ENCODE data around the gene POLK. TPM values are rescaled to one million over a fixed set of nuclear protein-coding genes. Genes with fewer than 3 reads are reported as not detected.
"Not testable (repeated sequence)": the region's sequence is repeated elsewhere in the genome, so short reads cannot be mapped to it uniquely, and the experiment has no call there.

Gene POLK
- total RNA-seq, 2 experiments from 2014 or later = 35.5 to 49.1 TPM

DNA sequence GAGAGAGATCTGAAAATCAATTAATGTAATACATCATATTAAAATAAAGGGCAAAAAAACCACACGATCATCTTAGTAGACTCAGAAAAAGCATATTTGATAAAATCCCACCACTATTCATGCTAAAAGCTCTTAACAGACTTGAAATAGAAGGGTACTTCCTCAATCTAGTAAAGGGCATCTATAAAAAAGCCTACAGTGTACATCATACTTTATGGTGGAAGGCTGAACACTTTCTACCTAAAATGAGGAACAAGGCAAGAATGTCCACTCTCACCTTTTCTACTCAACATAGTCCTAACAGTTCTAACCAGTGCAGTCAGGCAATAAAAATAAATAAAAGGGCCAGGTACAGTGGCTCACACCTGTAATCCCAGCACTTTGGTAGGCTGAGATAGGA lies 38.9 kb downstream of the POLK start:
- Mint-ChIP-seq H3K27me3 (no peaks in the 10 kb centered on the region), H3K9me3 (ENCODE audit: low read depth) (peaks cover 1% of the 10 kb centered on the region), H3K27ac (no peak overlapping the region), H3K4me1 (peaks cover 2% of the 10 kb centered on the region), H3K4me3 (no peak overlapping the region), H3K36me3 (ENCODE audit: low read depth) (peaks cover 46% of the 10 kb centered on the region)
- intact Hi-C loops (cut with DNase I, micrococcal nuclease) = no loop called here
- DNase-seq = no peak
- ATAC-seq = no peak
- ChIA-PET CTCF (no interaction called here), POLR2A (no interaction called here)

GRCh38 chr5:75551471-75551870 lies 39.8 kb downstream of the POLK start:
- H3K27me3 Mint-ChIP-seq = no peaks in the 10 kb centered on the region
- ATAC-seq = no peak
- ChIA-PET POLR2A (no interaction called here), CTCF (interaction anchor here (1.2 kb wide), 1 partner anchor 11 kb away, joined by 4 read pairs; no protein-coding TSS in a partner anchor)
- H3K4me3 Mint-ChIP-seq = no peak overlapping the region
- peaks cover 1% of the 10 kb centered on the region for H3K9me3 Mint-ChIP-seq (ENCODE audit: low read depth)
- peaks cover 52% of the 10 kb centered on the region for H3K36me3 Mint-ChIP-seq (ENCODE audit: low read depth)
- H3K4me1 Mint-ChIP-seq = peaks cover 2% of the 10 kb centered on the region
- no peak for DNase-seq
- H3K27ac Mint-ChIP-seq = no peak overlapping the region
- intact Hi-C loops (cut with DNase I, micrococcal nuclease) = no loop called here

- Mint-ChIP-seq H3K27me3 (no peaks in the 10 kb centered on the region), H3K36me3 (ENCODE audit: low read depth) (peaks cover 63% of the 10 kb centered on the region), H3K27ac (no peak overlapping the region), H3K9me3 (ENCODE audit: low read depth) (peaks cover 8% of the 10 kb centered on the region), H3K4me3 (no peak overlapping the region), H3K4me1 (peaks cover 9% of the 10 kb centered on the region)
- no peak for DNase-seq
- POLR2A ChIA-PET = no interaction called here
- ATAC-seq = no peak
- CTCF ChIA-PET = interaction anchor here (0.5 to 1.2 kb wide), 2 partner anchors 13 to 473 kb away, joined by 4 to 5 read pairs; no protein-coding TSS in a partner anchor
- intact Hi-C loops (cut with DNase I, micrococcal nuclease) = no loop called here
Observed at GRCh38 chr5:75552764-75553163, 41.1 kb downstream of the POLK start.

- CTCF ChIA-PET = interaction anchor here (0.5 kb wide), 1 partner anchor 473 kb away, joined by 5 read pairs; no protein-coding TSS in a partner anchor
- ATAC-seq = no peak
- intact Hi-C loops (cut with DNase I, micrococcal nuclease) = no loop called here
Observed at GRCh38 chr5:75553358-75553757, 41.7 kb downstream of the POLK start.

DNA sequence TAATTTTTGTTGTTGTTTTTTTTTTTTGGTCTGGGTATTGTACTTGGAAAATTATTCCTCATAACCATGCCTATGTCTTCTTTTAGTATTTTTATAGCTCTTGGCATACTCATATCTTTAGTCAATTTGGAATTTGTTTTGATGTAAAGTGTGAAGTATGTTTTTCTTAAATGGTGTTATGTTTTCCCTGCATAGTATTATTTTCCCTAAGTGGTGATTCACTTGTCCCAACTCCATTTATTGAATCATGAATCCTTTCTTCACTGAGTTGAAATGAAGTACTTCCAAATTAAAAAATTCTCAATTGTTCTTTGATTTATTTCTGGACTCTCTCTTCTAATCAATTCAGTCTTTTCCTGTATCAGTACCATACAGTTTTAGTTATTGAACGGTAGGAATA lies 46.5 kb downstream of the POLK start:
- peaks cover 27% of the 10 kb centered on the region for H3K9me3 Mint-ChIP-seq (ENCODE audit: low read depth)
- no peaks in the 10 kb centered on the region for H3K27me3 Mint-ChIP-seq
- H3K36me3 Mint-ChIP-seq (ENCODE audit: low read depth) = peaks cover 74% of the 10 kb centered on the region
- intact Hi-C loops (cut with DNase I, micrococcal nuclease) = no loop called here
- ATAC-seq (no peak), DNase-seq (no peak)
- ChIA-PET POLR2A (interaction anchor here (0.6 kb wide), 1 partner anchor 444 kb away, joined by 3 read pairs; no protein-coding TSS in a partner anchor), CTCF (no interaction called here)
- H3K4me3 Mint-ChIP-seq = no peak overlapping the region
- H3K27ac Mint-ChIP-seq = no peak overlapping the region
- peaks cover 26% of the 10 kb centered on the region for H3K4me1 Mint-ChIP-seq

More at GRCh38 chr5:75553358-75553757, 41.7 kb downstream of the POLK start:
- no peak overlapping the region for H3K27ac Mint-ChIP-seq
- H3K27me3 Mint-ChIP-seq = no peaks in the 10 kb centered on the region
- H3K4me3 Mint-ChIP-seq = no peak overlapping the region
- POLR2A ChIA-PET = no interaction called here
- DNase-seq = no peak
- peaks cover 12% of the 10 kb centered on the region for H3K4me1 Mint-ChIP-seq
- peaks cover 67% of the 10 kb centered on the region for H3K36me3 Mint-ChIP-seq (ENCODE audit: low read depth)
- H3K9me3 Mint-ChIP-seq (ENCODE audit: low read depth) = peaks cover 8% of the 10 kb centered on the region

DNA sequence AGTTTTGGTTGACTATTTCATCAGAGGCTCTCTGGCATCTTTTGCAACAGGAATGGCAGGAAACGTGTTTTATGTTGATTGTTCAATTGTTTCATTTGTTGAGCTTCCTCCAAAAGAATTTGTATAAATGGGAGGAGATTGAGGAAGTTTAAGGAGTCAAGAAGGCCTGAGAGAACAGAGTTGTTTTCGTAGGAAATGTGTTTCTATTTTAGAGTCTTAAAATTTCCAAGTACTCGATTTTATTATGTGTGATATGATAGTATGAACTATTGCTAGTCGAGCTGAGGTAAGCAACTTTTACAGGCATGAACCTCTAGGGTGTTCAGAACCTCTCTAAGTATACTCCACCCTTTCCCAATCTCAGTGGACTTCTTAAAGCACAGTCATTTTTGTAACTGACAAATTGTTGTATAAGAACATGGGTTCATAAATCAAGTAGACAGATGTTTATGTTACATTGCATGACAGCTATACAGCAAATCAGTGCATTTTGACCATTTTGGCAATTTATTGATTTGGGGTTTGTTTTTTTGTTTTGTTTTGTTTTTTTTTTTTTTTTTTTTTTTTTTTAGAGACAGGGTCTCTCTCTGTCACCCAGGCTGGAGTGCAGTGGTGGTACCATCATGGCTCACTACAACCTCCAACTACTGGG lies 47.4 kb downstream of the POLK start:
- CTCF ChIA-PET = no interaction called here
- ATAC-seq (peak; percentile 42), DNase-seq (no peak)
- Mint-ChIP-seq H3K9me3 (ENCODE audit: low read depth) (peaks cover 35% of the 10 kb centered on the region), H3K4me3 (no peak overlapping the region), H3K36me3 (ENCODE audit: low read depth) (peaks cover 74% of the 10 kb centered on the region), H3K4me1 (peaks cover 29% of the 10 kb centered on the region), H3K27me3 (no peaks in the 10 kb centered on the region), H3K27ac (no peak overlapping the region)
- POLR2A ChIA-PET = interaction anchor here (0.6 kb wide), 1 partner anchor 445 kb away, joined by 3 read pairs; no protein-coding TSS in a partner anchor
- intact Hi-C loops (cut with DNase I, micrococcal nuclease) = no loop called here

GRCh38 chr5:75560655-75561054 lies 49.0 kb downstream of the POLK start:
- ATAC-seq, H3K27ac Mint-ChIP-seq: not testable (repeated sequence)
- intact Hi-C loops (cut with DNase I, micrococcal nuclease) = loop anchor here (10.0 kb wide), 1 partner anchor 984 kb away; no protein-coding TSS in a partner anchor

DNA sequence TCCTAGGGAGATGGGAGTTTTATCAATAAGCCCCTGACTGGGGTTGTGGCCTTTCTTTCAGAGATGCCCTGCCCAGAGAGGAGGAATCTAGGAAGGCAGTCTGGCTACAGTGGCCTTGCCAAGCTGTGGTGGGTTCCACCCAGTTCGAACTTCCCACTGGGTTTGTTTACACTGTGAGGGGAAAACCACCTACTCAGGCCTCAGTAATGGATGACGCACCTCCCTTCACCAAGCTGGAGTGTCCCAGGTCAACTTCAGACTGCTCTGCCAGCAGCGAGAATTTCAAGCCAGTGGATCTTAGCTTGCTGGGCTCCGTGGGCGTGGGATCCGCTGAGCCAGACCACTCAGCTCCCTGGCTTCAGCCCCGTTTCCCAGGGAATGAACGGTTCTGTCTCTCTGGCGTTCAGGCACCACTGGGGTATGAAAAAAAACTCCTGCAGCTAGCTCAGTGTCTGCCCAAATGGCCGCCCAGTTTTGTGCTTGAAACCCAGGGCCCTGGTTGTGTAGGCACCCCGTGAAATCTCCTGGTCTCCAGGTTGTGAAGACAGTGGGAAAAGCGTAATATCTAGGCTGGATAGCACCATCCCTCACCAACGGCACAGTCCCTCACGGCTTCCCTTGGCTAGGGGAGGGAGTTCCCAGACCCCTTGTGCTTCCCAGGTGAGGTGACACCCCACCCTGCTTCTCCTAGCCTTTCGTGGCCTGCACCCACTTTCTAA lies 54.5 kb downstream of the POLK start:
- DNase-seq = peak; percentile 26
- not testable (repeated sequence) for ATAC-seq, H3K27me3 Mint-ChIP-seq
- H3K27ac Mint-ChIP-seq = peak overlapping the region; percentile 96
- H3K36me3 Mint-ChIP-seq (ENCODE audit: low read depth) = peaks cover 62% of the 10 kb centered on the region
- intact Hi-C loops (cut with DNase I, micrococcal nuclease) = loop anchor here (2.0 to 10.0 kb wide), 7 partner anchors 103 to 989 kb away; partner anchors contain the start of genes HMGCR (in 2 of the 2), ANKRD31 (in 1 of the 2) and GCNT4 (in 1 of the 2)
- ChIA-PET CTCF (interaction anchor here (0.7 kb wide), 1 partner anchor 44 kb away, joined by 4 read pairs; no protein-coding TSS in a partner anchor), POLR2A (interaction anchor here (0.9 to 2.3 kb wide), 3 partner anchors 9 to 103 kb away, joined by 4 to 12 read pairs (median 7); partner anchors contain the start of genes CERT1 and POLK)
- peaks cover 62% of the 10 kb centered on the region for H3K4me1 Mint-ChIP-seq
- peak overlapping the region; percentile 56 for H3K4me3 Mint-ChIP-seq
- peaks cover 25% of the 10 kb centered on the region for H3K9me3 Mint-ChIP-seq (ENCODE audit: low read depth)

More at GRCh38 chr5:75560655-75561054, 49.0 kb downstream of the POLK start:
- POLR2A ChIA-PET, DNase-seq, H3K27me3 Mint-ChIP-seq, CTCF ChIA-PET, H3K4me3 Mint-ChIP-seq: not testable (repeated sequence)
- H3K4me1 Mint-ChIP-seq = peaks cover 41% of the 10 kb centered on the region
- peaks cover 78% of the 10 kb centered on the region for H3K36me3 Mint-ChIP-seq (ENCODE audit: low read depth)
- H3K9me3 Mint-ChIP-seq (ENCODE audit: low read depth) = peaks cover 36% of the 10 kb centered on the region

- Mint-ChIP-seq H3K27ac (peak overlapping the region; percentile 96), H3K27me3 (no peaks in the 10 kb centered on the region), H3K9me3 (ENCODE audit: low read depth) (peaks cover 22% of the 10 kb centered on the region), H3K4me1 (peaks cover 63% of the 10 kb centered on the region), H3K4me3 (peak overlapping the region; percentile 56), H3K36me3 (ENCODE audit: low read depth) (peaks cover 60% of the 10 kb centered on the region)
- peak; percentile 78 for DNase-seq
- peak; percentile 85 for ATAC-seq
- POLR2A ChIA-PET = interaction anchor here (0.6 to 2.3 kb wide), 4 partner anchors 9 to 102 kb away, joined by 4 to 12 read pairs (median 7); partner anchors contain the start of genes CERT1 and POLK
- CTCF ChIA-PET = interaction anchor here (0.7 to 1.8 kb wide), 2 partner anchors 45 to 114 kb away, joined by 4 to 9 read pairs; no protein-coding TSS in a partner anchor
- intact Hi-C loops (cut with DNase I, micrococcal nuclease) = loop anchor here (1.0 to 10.0 kb wide), 12 partner anchors 8 to 990 kb away; partner anchors contain the start of genes CERT1 (in 2 of the 2), HMGCR (in 2 of the 2), POLK (in 2 of the 2) and ANKRD31 (in 1 of the 2)
Observed at GRCh38 chr5:75566710-75567309, 55.1 kb downstream of the POLK start.

DNA sequence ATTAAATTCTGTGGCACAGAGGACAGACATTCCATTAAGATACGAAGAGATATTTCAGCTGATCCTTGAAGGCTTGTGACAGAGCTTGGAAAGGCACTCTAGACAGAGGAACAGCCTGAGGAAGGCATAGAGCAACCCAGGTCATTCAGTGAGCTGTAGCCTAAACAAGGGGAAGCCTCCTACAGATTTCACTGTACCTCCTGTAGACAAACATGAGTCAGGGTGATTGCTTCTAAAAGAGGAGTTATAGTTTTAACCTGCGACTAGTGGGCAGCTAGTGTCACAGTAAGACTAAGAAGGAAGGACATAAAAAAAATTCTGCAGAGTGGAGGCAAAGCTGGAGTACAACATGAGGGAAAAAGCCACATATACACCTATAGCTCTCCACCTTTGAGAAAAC lies 56.0 kb downstream of the POLK start:
- DNase-seq = peak; percentile 36
- POLR2A ChIA-PET = interaction anchor here (0.5 to 2.3 kb wide), 5 partner anchors 56 to 816 kb away, joined by 3 to 12 read pairs (median 3); partner anchors contain the start of genes CERT1 and POLK
- Mint-ChIP-seq H3K27ac (peak overlapping the region; percentile 96), H3K9me3 (ENCODE audit: low read depth) (peaks cover 16% of the 10 kb centered on the region), H3K27me3 (no peaks in the 10 kb centered on the region), H3K4me3 (peak overlapping the region; percentile 45), H3K36me3 (ENCODE audit: low read depth) (peaks cover 58% of the 10 kb centered on the region), H3K4me1 (peaks cover 60% of the 10 kb centered on the region)
- intact Hi-C loops (cut with DNase I, micrococcal nuclease) = loop anchor here (1.0 to 10.0 kb wide), 12 partner anchors 8 to 990 kb away; partner anchors contain the start of genes CERT1 (in 2 of the 2), HMGCR (in 2 of the 2), POLK (in 2 of the 2) and ANKRD31 (in 1 of the 2)
- CTCF ChIA-PET = interaction anchor here (0.6 to 1.8 kb wide), 8 partner anchors 19 to 231 kb away, joined by 3 to 9 read pairs (median 4); partner anchors contain the start of gene HMGCR
- ATAC-seq = peak; percentile 79
